Superior temporal gyrus (tissue), 1 donor: ENCODE measurements around the gene TBC1D1.
"Not testable (repeated sequence)": the region's sequence is repeated elsewhere in the genome, so short reads cannot be mapped to it uniquely, and the experiment has no call there.

Experiments
- DNase-seq: peaks from one replicate; pipeline ENCODE4 v3.0.0-alpha.2; 2016; ENCODE audit errors: extremely low spot score

TBC1D1 gene

GRCh38 chr4:37891260-37892159 is 626 bp downstream of the TBC1D1 start:
- DNase-seq = no peak

- DNase-seq = no peak
These were observed 1.8 kb downstream of the TBC1D1 start for GRCh38 chr4:37892641-37893040.

GRCh38 chr4:37893164-37893563 is 2.3 kb downstream of the TBC1D1 start:
- no peak for DNase-seq

- DNase-seq = no peak
These were observed 4.4 kb downstream of the TBC1D1 start for GRCh38 chr4:37895271-37895670.

GRCh38 chr4:37896206-37896860 is 5.4 kb downstream of the TBC1D1 start:
- DNase-seq = no peak

GRCh38 chr4:37902212-37902611 is 11.3 kb downstream of the TBC1D1 start:
- no peak for DNase-seq

- no peak for DNase-seq
These were observed 12.1 kb downstream of the TBC1D1 start for GRCh38 chr4:37902738-37903693.

GRCh38 chr4:37903901-37904300 is 13.0 kb downstream of the TBC1D1 start:
- DNase-seq = no peak

- DNase-seq = no peak
These were observed 13.9 kb downstream of the TBC1D1 start for GRCh38 chr4:37904824-37905223.

- DNase-seq = no peak
These were observed 14.8 kb downstream of the TBC1D1 start for GRCh38 chr4:37905533-37906169.

- no peak for DNase-seq
These were observed 17.8 kb downstream of the TBC1D1 start for GRCh38 chr4:37908488-37909331.

GRCh38 chr4:37909332-37910090 is 18.6 kb downstream of the TBC1D1 start:
- no peak for DNase-seq

GRCh38 chr4:37910091-37910486 is 19.2 kb downstream of the TBC1D1 start:
- no peak for DNase-seq

- DNase-seq = no peak
These were observed 23.7 kb downstream of the TBC1D1 start for GRCh38 chr4:37914539-37914938.

GRCh38 chr4:37917388-37917787 is 26.5 kb downstream of the TBC1D1 start:
- no peak for DNase-seq

GRCh38 chr4:37918653-37919052 is 27.8 kb downstream of the TBC1D1 start:
- no peak for DNase-seq

- DNase-seq = no peak
These were observed 31.4 kb downstream of the TBC1D1 start for GRCh38 chr4:37922328-37922727.

- DNase-seq = not testable (repeated sequence)
These were observed 32.2 kb downstream of the TBC1D1 start for GRCh38 chr4:37923089-37923488.

- DNase-seq = no peak
These were observed 34.1 kb downstream of the TBC1D1 start for GRCh38 chr4:37924946-37925345.

GRCh38 chr4:37927434-37927833 is 36.5 kb downstream of the TBC1D1 start:
- DNase-seq = no peak
